A549 (cell line): ENCODE measurements around the gene PARD3B.

Source experiments
- HDAC2 ChIP-seq: fragments of 200-600 bp; sonication (generic); IDR thresholded peaks from 2 replicates; pipeline ENCODE4 v1.6.1; 2016
- HOXB5 ChIP-seq: fragments of 250-450 bp; sonication (Bioruptor Pico); IDR thresholded peaks from 2 replicates; pipeline ENCODE4 v1.5.0; 2020; ENCODE audit warnings: mild to moderate bottlenecking, moderate library complexity
- POLR2A ChIP-seq: IDR thresholded peaks from 2 replicates; pipeline ENCODE4 v1.6.1; 2012; ENCODE audit warnings: mild to moderate bottlenecking, low read length

DNA sequence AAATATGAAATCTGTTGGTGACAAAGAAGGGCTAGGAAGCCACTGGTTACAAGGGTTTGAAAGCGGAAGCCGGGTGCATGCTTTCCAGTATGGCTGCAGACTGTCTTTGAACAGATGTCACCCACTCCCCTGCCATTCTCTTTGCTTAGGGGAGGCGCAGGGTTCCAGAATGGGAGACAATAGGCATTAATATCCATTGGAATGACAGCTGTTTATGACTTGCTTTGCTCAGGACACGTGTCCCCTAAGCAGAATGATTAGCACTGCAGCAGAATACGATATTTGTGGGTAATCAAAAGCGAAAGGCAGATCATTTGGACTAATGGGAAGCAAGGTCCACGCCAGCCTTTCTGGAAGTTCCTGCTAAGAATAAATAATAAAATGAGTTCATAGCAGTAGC, 1111.2 kb downstream of the PARD3B start:
- TF ChIP-seq HDAC2 (no peak), HOXB5 (CRISPR knock-in tag) (no peak), POLR2A (no peak)
